ENCODE results near the gene TBC1D12.

The TBC1D12 gene

GRCh38 chr10:94424714-94425337 is 22.5 kb downstream of the TBC1D12 start:
- DNase-seq (ENCODE audit: extremely low spot score) = no peak
- POLR2A ChIA-PET = no interaction called here
- TF ChIP-seq CTCF (IDR thresholded peaks at IDR 0.05; ENCODE audit: control extremely low read depth, extremely low read depth, low read depth, missing control alignments) = no peak
- CTCF ChIA-PET = interaction anchor here (0.9 to 1.3 kb wide), 4 partner anchors 9 to 21 kb away, joined by 3 to 4 read pairs (median 3); no protein-coding TSS in a partner anchor

- no peak for DNase-seq (ENCODE audit: extremely low spot score)
- ChIA-PET CTCF (interaction anchor here (1.0 to 1.1 kb wide), 2 partner anchors 18 to 106 kb away, joined by 3 read pairs; no protein-coding TSS in a partner anchor), POLR2A (no interaction called here)
- TF ChIP-seq CTCF (IDR thresholded peaks at IDR 0.05; ENCODE audit: control extremely low read depth, extremely low read depth, low read depth, missing control alignments) = no peak
These were observed 23.6 kb downstream of the TBC1D12 start for GRCh38 chr10:94425942-94426341.

GRCh38 chr10:94427166-94427565 is 24.8 kb downstream of the TBC1D12 start:
- ChIA-PET CTCF (no interaction called here), POLR2A (no interaction called here)
- DNase-seq (ENCODE audit: extremely low spot score) = no peak
- TF ChIP-seq CTCF (IDR thresholded peaks at IDR 0.05; ENCODE audit: control extremely low read depth, extremely low read depth, low read depth, missing control alignments) = no peak

GRCh38 chr10:94428766-94429707 is 26.7 kb downstream of the TBC1D12 start:
- POLR2A ChIA-PET = no interaction called here
- no peak for TF ChIP-seq CTCF (IDR thresholded peaks at IDR 0.05; ENCODE audit: control extremely low read depth, extremely low read depth, low read depth, missing control alignments)
- CTCF ChIA-PET = interaction anchor here (0.9 kb wide), 1 partner anchor 9 kb away, joined by 6 read pairs; no protein-coding TSS in a partner anchor
- DNase-seq (ENCODE audit: extremely low spot score) = no peak

- CTCF ChIA-PET = interaction anchor here (1.6 kb wide), 1 partner anchor 17 kb away, joined by 3 read pairs; no protein-coding TSS in a partner anchor
- POLR2A ChIA-PET = no interaction called here
- DNase-seq (ENCODE audit: extremely low spot score) = no peak
- no peak for TF ChIP-seq CTCF (IDR thresholded peaks at IDR 0.05; ENCODE audit: control extremely low read depth, extremely low read depth, low read depth, missing control alignments)
These were observed 28.4 kb downstream of the TBC1D12 start for GRCh38 chr10:94430701-94431100.

- POLR2A ChIA-PET = no interaction called here
- no peak for TF ChIP-seq CTCF (IDR thresholded peaks at IDR 0.05; ENCODE audit: control extremely low read depth, extremely low read depth, low read depth, missing control alignments)
- DNase-seq (ENCODE audit: extremely low spot score) = no peak
- CTCF ChIA-PET = interaction anchor here (1.3 to 4.2 kb wide), 2 partner anchors 12 to 30 kb away, joined by 3 to 41 read pairs; partner anchors contain the start of gene TBC1D12
These were observed 30.1 kb downstream of the TBC1D12 start for GRCh38 chr10:94432443-94432842.

All from GM10248 (cell line).